Caco-2 (cell line): Measurements from ENCODE around the gene CTXN2. TPM values are rescaled to one million over a fixed set of nuclear protein-coding genes. Genes with fewer than 3 reads are reported as not detected.

Source experiments
- Bru-seq: library from RNA; stranded (reverse); fragments of 400-500 nt; gene quantifications from one replicate; lab custom pipeline; 2021; lab: Mats Ljungman, UMichigan
- BruChase-seq, 2 experiments: library from RNA; stranded (reverse); fragments of 400-500 nt; gene quantifications; one replicate each; lab custom pipeline; 2021; lab: Mats Ljungman, UMichigan
- BruUV-seq: library from RNA; stranded (reverse); fragments of 400-500 nt; replicated peaks from 2 replicates; lab custom pipeline; 2021; lab: Mats Ljungman, UMichigan
- CTCF ChIA-PET: fragments of 300-600 bp; sonication (Branson Sonifier 250); formaldehyde crosslinking; loops from one replicate; lab custom pipeline; 2022; ENCODE audit warnings: antibody characterized with exemption; lab: Charles Lee
- POLR2A ChIA-PET: fragments of 300-600 bp; sonication (Branson Sonifier 250); formaldehyde crosslinking; loops from one replicate; lab custom pipeline; 2022; ENCODE audit warnings: antibody characterized with exemption; lab: Charles Lee
- DNase-seq, 2 experiments: peaks; one replicate each; pipeline versions ENCODE4 v3.0.0 to v3.0.0-alpha.2; 2020 to 2022
- H3K27me3 ChIP-seq: replicated peaks from 2 replicates; pipeline ENCODE4 v1.6.0; 2011; ENCODE audit warnings: low read length; ENCODE audit not compliant: control insufficient read depth, insufficient read depth
- H3K36me3 ChIP-seq: 2 replicates; pipeline ENCODE4 v1.5.1; 2011; ENCODE audit warnings: low read length; ENCODE audit not compliant: control insufficient read depth, insufficient read depth
- H3K4me1 ChIP-seq: fragments of 250-450 bp; sonication (Bioruptor Pico); 2 replicates; pipeline ENCODE4 v1.5.1; 2020; ENCODE audit warnings: mild to moderate bottlenecking
- H3K4me3 ChIP-seq: 2 replicates; pipeline ENCODE4 v1.5.1; 2011; ENCODE audit warnings: low read depth, mild to moderate bottlenecking, control low read depth, low read length
- H3K9me3 ChIP-seq: fragments of 250-450 bp; sonication (Bioruptor Pico); 2 replicates; pipeline ENCODE4 v1.5.1; 2020; ENCODE audit warnings: mild to moderate bottlenecking, moderate library complexity
- H3K27ac Mint-ChIP-seq: one replicate; pipeline ENCODE4 v1.8.0; 2022; ENCODE audit warnings: mixed read lengths; ENCODE audit not compliant: unreplicated experiment
- H3K27me3 Mint-ChIP-seq: one replicate; pipeline ENCODE4 v1.8.0; 2022; ENCODE audit warnings: mixed read lengths; ENCODE audit not compliant: insufficient read depth, unreplicated experiment
- H3K36me3 Mint-ChIP-seq: one replicate; pipeline ENCODE4 v1.8.0; 2022; ENCODE audit warnings: mild to moderate bottlenecking, mixed read lengths; ENCODE audit not compliant: insufficient read depth, unreplicated experiment
- H3K4me1 Mint-ChIP-seq: one replicate; pipeline ENCODE4 v1.8.0; 2022; ENCODE audit warnings: low read depth, mixed read lengths; ENCODE audit not compliant: unreplicated experiment
- H3K4me3 Mint-ChIP-seq: one replicate; pipeline ENCODE4 v1.8.0; 2022; ENCODE audit warnings: mild to moderate bottlenecking, moderate library complexity, mixed read lengths; ENCODE audit not compliant: unreplicated experiment
- H3K9me3 Mint-ChIP-seq: one replicate; pipeline ENCODE4 v1.8.0; 2022; ENCODE audit warnings: mixed read lengths; ENCODE audit not compliant: unreplicated experiment
- CTCF ChIP-seq, 2 experiments: fragments of 200-600 bp in 1 of 2; IDR thresholded peaks; 1 replicate in 1 of 2; 2 replicates in 1 of 2; pipeline versions ENCODE4 v1.5.1 to v1.8.0; 2011 to 2022; ENCODE audit warnings: antibody characterized with exemption in 1 of 2, control low read depth in 1 of 2, inconsistent platforms in 1 of 2, low read depth in 1 of 2, low read length in 1 of 2, mild to moderate bottlenecking in 1 of 2, moderate library complexity in 1 of 2; ENCODE audit not compliant: insufficient read depth in 1 of 2, severe bottlenecking in 1 of 2, unreplicated experiment in 1 of 2
- intact Hi-C: fragments of 100-400 bp; cut with micrococcal nuclease; formaldehyde crosslinking; loops from one replicate; pipeline ENCODE4 v1.10.0; 2022; ENCODE audit not compliant: unreplicated experiment
- long read RNA-seq: library from polyadenylated mRNA; stranded (forward); transcript quantifications from one replicate; pipeline ENCODE4 v2.0.0, GENCODE V29; 2022
- total RNA-seq: library from RNA; stranded (reverse); gene quantifications from 2 replicates; pipeline ENCODE4 v1.2.3, GENCODE V29; 2022

CTXN2 gene
- total RNA-seq, result not detected in 2 replicates
- not detected for Bru-seq, nascent RNA
- not detected for BruChase-seq, experiment 1, labeled RNA remaining after a 2-hour chase
- not detected for BruChase-seq, experiment 2, labeled RNA remaining after a 6-hour chase
- long read RNA-seq, result 0 reads

GRCh38 chr15:48191574-48192225 is at the start of gene CTXN2:
TSS of gene CTXN2 (plus strand) at chr15:48191665. CDS start at chr15:48201301, 9,636 bp downstream.
- no peaks in the 10 kb centered on the region for H3K27me3 ChIP-seq
- intact Hi-C loops, result no loop called here
- no peaks in the 10 kb centered on the region for H3K9me3 Mint-ChIP-seq
- no peak within 1 kb of the TSS for H3K4me3 ChIP-seq
- POLR2A ChIA-PET, result no interaction called here
- no peaks in the 10 kb centered on the region for H3K9me3 ChIP-seq
- no peaks in the 10 kb centered on the region for H3K4me1 ChIP-seq
- no peak within 1 kb of the TSS for H3K27ac Mint-ChIP-seq
- no peaks in the 10 kb centered on the region for H3K36me3 Mint-ChIP-seq
- H3K4me1 Mint-ChIP-seq, result no peaks in the 10 kb centered on the region
- no peak for DNase-seq
- BruUV-seq, result no TSS peak
- no peaks in the 10 kb centered on the region for H3K36me3 ChIP-seq
- CTCF ChIA-PET, result no interaction called here
- no peak for TF ChIP-seq CTCF (IDR thresholded peaks at IDR 0.05; ENCODE audit: insufficient read depth in 1 of 2, low read depth in 1 of 2, low read length in 1 of 2, severe bottlenecking in 1 of 2, unreplicated experiment in 1 of 2)
- H3K4me3 Mint-ChIP-seq, result no peak within 1 kb of the TSS
- peaks cover 3% of the 10 kb centered on the region for H3K27me3 Mint-ChIP-seq

GRCh38 chr15:48143856-48144255 is 47.6 kb upstream of the CTXN2 start:
- BruUV-seq, result no TSS peak
- H3K4me1 Mint-ChIP-seq, result no peaks in the 10 kb centered on the region
- CTCF ChIA-PET, result no interaction called here

GRCh38 chr15:48144889-48145288 is 46.6 kb upstream of the CTXN2 start:
- H3K9me3 Mint-ChIP-seq, result no peaks in the 10 kb centered on the region
- Histone ChIP-seq H3K9me3 (no peaks in the 10 kb centered on the region), H3K4me3 (no peak overlapping the region), H3K4me1 (no peaks in the 10 kb centered on the region), H3K36me3 (no peaks in the 10 kb centered on the region), H3K27me3 (no peaks in the 10 kb centered on the region)
- CTCF ChIA-PET, result no interaction called here
- no peak for TF ChIP-seq CTCF (IDR thresholded peaks at IDR 0.05; ENCODE audit: insufficient read depth in 1 of 2, low read depth in 1 of 2, low read length in 1 of 2, severe bottlenecking in 1 of 2, unreplicated experiment in 1 of 2)
- no peaks in the 10 kb centered on the region for H3K27me3 Mint-ChIP-seq
- H3K4me3 Mint-ChIP-seq, result no peak overlapping the region
- intact Hi-C loops, result no loop called here
- no peak for DNase-seq
- BruUV-seq, result no TSS peak
- H3K4me1 Mint-ChIP-seq, result no peaks in the 10 kb centered on the region
- peaks cover 6% of the 10 kb centered on the region for H3K36me3 Mint-ChIP-seq
- POLR2A ChIA-PET, result no interaction called here
- H3K27ac Mint-ChIP-seq, result no peak overlapping the region

More at GRCh38 chr15:48143856-48144255, 47.6 kb upstream of the CTXN2 start:
- no peaks in the 10 kb centered on the region for H3K9me3 ChIP-seq
- H3K4me3 Mint-ChIP-seq, result no peak overlapping the region
- peaks cover 6% of the 10 kb centered on the region for H3K36me3 Mint-ChIP-seq
- POLR2A ChIA-PET, result no interaction called here
- H3K4me3 ChIP-seq, result no peak overlapping the region
- H3K9me3 Mint-ChIP-seq, result no peaks in the 10 kb centered on the region
- no peak overlapping the region for H3K27ac Mint-ChIP-seq
- H3K4me1 ChIP-seq, result no peaks in the 10 kb centered on the region
- no peaks in the 10 kb centered on the region for H3K27me3 Mint-ChIP-seq
- H3K36me3 ChIP-seq, result no peaks in the 10 kb centered on the region
- TF ChIP-seq CTCF (IDR thresholded peaks at IDR 0.05; ENCODE audit: insufficient read depth in 1 of 2, low read depth in 1 of 2, low read length in 1 of 2, severe bottlenecking in 1 of 2, unreplicated experiment in 1 of 2), result no peak
- DNase-seq, result no peak
- intact Hi-C loops, result no loop called here
- H3K27me3 ChIP-seq, result no peaks in the 10 kb centered on the region
